B cell (primary cell): ENCODE results near the gene CRISPLD2.

Source experiments
- EZH2 ChIP-seq: IDR thresholded peaks from 2 replicates; pipeline ENCODE4 v1.6.1; 2012; ENCODE audit warnings: borderline replicate concordance, low read depth, mild to moderate bottlenecking, moderate library complexity, low read length; ENCODE audit not compliant: insufficient read depth, poor library complexity, severe bottlenecking
- TF ChIP-seq, protein P1 (sequence below): fragments of 200-600 bp; IDR thresholded peaks from one replicate; pipeline ENCODE4 v1.8.0; 2022; ENCODE audit warnings: antibody characterized with exemption, mild to moderate bottlenecking

DNA sequence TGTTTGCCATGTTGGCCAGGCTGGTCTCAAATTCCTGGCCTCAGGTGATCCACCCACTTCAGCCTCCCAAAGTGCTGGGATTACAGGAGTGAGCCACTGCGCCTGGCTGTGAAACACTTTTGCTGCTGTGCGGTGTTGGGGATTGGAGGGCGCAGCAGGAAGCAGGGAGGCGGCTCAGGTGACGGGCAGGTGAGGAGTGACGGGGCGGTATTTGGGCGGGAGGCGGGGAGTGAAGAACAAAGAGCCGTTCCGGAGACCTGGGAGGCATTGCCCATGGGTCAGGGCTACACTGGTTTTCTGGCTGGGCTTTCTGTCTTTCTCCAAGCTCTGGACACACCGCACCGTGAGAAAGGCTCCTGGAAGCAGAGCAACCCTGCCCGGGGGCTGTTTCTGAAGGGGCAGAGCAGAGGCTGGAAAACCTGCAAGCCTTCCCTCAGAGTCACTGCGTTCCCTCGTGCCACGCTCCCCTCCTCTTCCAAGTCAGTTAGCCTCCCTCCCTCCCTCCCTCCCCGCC lies 22.1 kb downstream of the CRISPLD2 start:
- TF ChIP-seq, protein P1, sequence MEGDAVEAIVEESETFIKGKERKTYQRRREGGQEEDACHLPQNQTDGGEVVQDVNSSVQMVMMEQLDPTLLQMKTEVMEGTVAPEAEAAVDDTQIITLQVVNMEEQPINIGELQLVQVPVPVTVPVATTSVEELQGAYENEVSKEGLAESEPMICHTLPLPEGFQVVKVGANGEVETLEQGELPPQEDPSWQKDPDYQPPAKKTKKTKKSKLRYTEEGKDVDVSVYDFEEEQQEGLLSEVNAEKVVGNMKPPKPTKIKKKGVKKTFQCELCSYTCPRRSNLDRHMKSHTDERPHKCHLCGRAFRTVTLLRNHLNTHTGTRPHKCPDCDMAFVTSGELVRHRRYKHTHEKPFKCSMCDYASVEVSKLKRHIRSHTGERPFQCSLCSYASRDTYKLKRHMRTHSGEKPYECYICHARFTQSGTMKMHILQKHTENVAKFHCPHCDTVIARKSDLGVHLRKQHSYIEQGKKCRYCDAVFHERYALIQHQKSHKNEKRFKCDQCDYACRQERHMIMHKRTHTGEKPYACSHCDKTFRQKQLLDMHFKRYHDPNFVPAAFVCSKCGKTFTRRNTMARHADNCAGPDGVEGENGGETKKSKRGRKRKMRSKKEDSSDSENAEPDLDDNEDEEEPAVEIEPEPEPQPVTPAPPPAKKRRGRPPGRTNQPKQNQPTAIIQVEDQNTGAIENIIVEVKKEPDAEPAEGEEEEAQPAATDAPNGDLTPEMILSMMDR = no peak
- TF ChIP-seq EZH2 = no peak
